KBM-7 (cell line): ENCODE measurements around the gene SYCP2L.

Experiments
- DNase-seq: peaks from one replicate; pipeline ENCODE4 v3.0.0-alpha.2; 2015
- in situ Hi-C: fragments of 300-500 bp; cut with MboI; formaldehyde crosslinking; loops from 2 replicates; pipeline ENCODE4 v1.14.3; 2020; ENCODE audit warnings: low sequenced_read_pairs, low pct_unique_long_range_greater_than_20kb, mixed read lengths

Gene SYCP2L

DNA sequence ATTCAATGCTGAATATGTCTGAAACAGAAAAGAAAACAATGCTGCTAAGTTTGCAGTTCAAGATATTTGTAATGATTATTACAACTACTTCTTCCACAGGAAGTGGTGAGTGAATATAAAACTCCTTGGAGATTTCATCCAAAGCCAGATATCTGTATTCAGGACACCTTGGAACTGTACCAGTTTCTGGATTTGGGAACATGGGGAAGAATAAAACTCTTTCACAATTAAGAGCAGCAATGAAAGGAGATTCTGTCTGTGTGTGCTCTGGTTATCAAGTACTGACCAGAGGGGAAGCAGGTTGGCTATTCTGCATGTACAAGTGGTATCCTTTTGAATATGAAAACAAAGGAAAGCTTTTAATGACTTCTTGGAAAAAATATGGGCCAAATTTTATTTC is 136.2 kb downstream of the SYCP2L start:
- DNase-seq = no peak
- in situ Hi-C loops = no loop called here
